Esophagus muscularis mucosa (tissue), 4 donors: Measurements from ENCODE around the gene CYP46A1. TPM values are rescaled to one million over a fixed set of nuclear protein-coding genes. Genes with fewer than 3 reads are reported as not detected.

Source experiments
- DNase-seq: peaks from one replicate; pipeline ENCODE4 v3.0.0-alpha.2; 2017; ENCODE audit errors: extremely low spot score
- H3K27ac ChIP-seq, 4 donors: fragments of 200-600 bp; sonication (generic); replicated peaks in 1 of 4; 1 replicate in 3 of 4; 2 replicates in 1 of 4; pipeline ENCODE4 v1.5.1; 2016 to 2019; ENCODE audit warnings: mild to moderate bottlenecking in 1 of 4
- H3K27me3 ChIP-seq, 4 donors: fragments of 200-600 bp; sonication (generic); one replicate each; pipeline versions ENCODE4 v1.5.1 to v1.6.0; 2016 to 2019
- H3K36me3 ChIP-seq, 4 donors: fragments of 200-600 bp; sonication (generic); one replicate each; pipeline ENCODE4 v1.5.1; 2016 to 2019
- H3K4me1 ChIP-seq, 4 donors: fragments of 200-600 bp; sonication (generic); one replicate each; pipeline ENCODE4 v1.5.1; 2016 to 2019
- H3K4me3 ChIP-seq, 4 donors: fragments of 200-600 bp; sonication (generic); 1 replicate in 2 of 4; 2 replicates in 2 of 4; pipeline ENCODE4 v1.5.1; 2016 to 2019; ENCODE audit warnings: mild to moderate bottlenecking in 4 of 4, moderate library complexity in 1 of 4
- H3K9me3 ChIP-seq, 4 donors: fragments of 200-600 bp; sonication (generic); 1 replicate in 3 of 4; 2 replicates in 1 of 4; pipeline ENCODE4 v1.5.1; 2016 to 2019
- EP300 ChIP-seq: sonication (generic); formaldehyde crosslinking; IDR thresholded peaks from one replicate; pipeline ENCODE4 v1.6.1; 2017; ENCODE audit warnings: antibody characterized with exemption
- POLR2A ChIP-seq: fragments of 450-650 bp; IDR thresholded peaks from one replicate; pipeline ENCODE4 v1.6.1; 2017; ENCODE audit warnings: antibody characterized with exemption, moderate library complexity, mild to moderate bottlenecking, low read depth
- POLR2AphosphoS5 ChIP-seq, 2 donors: sonication (generic); formaldehyde crosslinking; IDR thresholded peaks; one replicate each; pipeline ENCODE4 v1.6.1; 2017; ENCODE audit warnings: antibody characterized with exemption in 2 of 2
- WGBS: methylation state at CpG from one replicate; pipeline ENCODE4 v1.1.5; 2018; 5-methylcytosine and 5-hydroxymethylcytosine counted together
- intact Hi-C: fragments of 100-400 bp; cut with DNase I; formaldehyde crosslinking; loops from one replicate; pipeline ENCODE4 v1.15.1; 2023
- total RNA-seq, 4 donors: library from RNA; depleted of rRNA; stranded (reverse); fragments of >200 nt; gene quantifications; one replicate each; pipeline versions ENCODE4 v1.1.0 to v1.2.1, GENCODE V29; 2016
- TF ChIP-seq, protein P1 (sequence below), 3 experiments: fragments of 200-600 bp in 2 of 3; fragments of 450-650 bp in 1 of 3; sonication (generic) in 2 of 3; IDR thresholded peaks; one replicate each; pipeline ENCODE4 v1.5.1; 2017 to 2019; ENCODE audit warnings: antibody characterized with exemption in 3 of 3, mild to moderate bottlenecking in 2 of 3, moderate library complexity in 1 of 3

The CYP46A1 gene
- total RNA-seq, 4 donors from 2014 or later, result 1.2 to 2.5 (median 1.9) TPM

DNA sequence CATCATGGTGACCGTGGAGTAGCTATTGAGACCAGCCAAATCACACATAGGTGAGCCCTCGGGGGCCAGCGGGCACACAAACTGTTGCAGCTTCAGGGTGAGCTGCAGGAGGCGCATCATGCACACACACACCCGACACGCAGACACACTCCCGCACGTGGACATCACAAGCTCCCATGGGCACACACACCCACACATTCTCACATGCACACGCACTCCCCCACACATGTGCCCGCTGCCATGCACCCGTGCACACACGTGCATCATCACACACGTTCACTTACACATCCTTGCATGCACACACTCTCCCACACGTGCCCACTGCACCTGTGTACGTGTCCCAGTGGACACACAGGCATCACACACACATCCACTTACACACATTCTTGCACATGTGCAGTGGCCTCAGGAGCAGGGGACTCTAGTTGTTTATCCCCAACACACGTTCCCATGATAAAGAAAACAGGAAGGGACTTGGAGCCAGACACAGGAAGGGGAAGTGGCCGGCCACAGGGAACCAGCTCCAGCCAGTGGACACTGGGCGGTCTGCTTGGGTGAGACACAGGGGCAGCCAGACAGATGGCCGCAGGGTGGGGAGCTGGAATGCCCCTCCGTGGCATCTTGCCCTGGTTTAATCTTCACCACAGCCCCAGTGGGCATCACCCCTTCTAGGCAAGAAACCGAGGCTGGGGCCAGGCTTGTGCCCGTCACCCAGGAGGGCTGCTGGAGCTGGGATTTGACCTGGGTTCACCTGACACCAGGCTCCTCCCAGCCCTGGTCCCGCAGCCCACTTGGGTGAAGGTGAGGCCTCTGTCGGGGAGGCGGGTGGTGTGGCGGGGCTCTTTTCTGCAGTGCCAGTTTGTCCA is 49.7 kb downstream of the CYP46A1 start:
- Histone ChIP-seq H3K27me3 (no peaks in the 10 kb centered on the region), H3K4me1 (peaks cover 69 to 91% (median 86%) of the 10 kb centered on the region in 4 donors), H3K9me3 (no peaks in the 10 kb centered on the region), H3K36me3 (no peaks in the 10 kb centered on the region), H3K27ac (peak overlapping the region in 1 of 4 donors; percentile 10), H3K4me3 (no peak overlapping the region)
- TF ChIP-seq POLR2AphosphoS5 (IDR thresholded peaks at IDR 0.05) (no peak), EP300 (no peak), POLR2A (no peak)
- TF ChIP-seq, protein P1, sequence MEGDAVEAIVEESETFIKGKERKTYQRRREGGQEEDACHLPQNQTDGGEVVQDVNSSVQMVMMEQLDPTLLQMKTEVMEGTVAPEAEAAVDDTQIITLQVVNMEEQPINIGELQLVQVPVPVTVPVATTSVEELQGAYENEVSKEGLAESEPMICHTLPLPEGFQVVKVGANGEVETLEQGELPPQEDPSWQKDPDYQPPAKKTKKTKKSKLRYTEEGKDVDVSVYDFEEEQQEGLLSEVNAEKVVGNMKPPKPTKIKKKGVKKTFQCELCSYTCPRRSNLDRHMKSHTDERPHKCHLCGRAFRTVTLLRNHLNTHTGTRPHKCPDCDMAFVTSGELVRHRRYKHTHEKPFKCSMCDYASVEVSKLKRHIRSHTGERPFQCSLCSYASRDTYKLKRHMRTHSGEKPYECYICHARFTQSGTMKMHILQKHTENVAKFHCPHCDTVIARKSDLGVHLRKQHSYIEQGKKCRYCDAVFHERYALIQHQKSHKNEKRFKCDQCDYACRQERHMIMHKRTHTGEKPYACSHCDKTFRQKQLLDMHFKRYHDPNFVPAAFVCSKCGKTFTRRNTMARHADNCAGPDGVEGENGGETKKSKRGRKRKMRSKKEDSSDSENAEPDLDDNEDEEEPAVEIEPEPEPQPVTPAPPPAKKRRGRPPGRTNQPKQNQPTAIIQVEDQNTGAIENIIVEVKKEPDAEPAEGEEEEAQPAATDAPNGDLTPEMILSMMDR (IDR thresholded peaks at IDR 0.05), result no peak
- intact Hi-C loops, result no loop called here
- DNase-seq, result no peak
- 79% methylated on average over 18 of the region's 26 CpGs for WGBS

DNA sequence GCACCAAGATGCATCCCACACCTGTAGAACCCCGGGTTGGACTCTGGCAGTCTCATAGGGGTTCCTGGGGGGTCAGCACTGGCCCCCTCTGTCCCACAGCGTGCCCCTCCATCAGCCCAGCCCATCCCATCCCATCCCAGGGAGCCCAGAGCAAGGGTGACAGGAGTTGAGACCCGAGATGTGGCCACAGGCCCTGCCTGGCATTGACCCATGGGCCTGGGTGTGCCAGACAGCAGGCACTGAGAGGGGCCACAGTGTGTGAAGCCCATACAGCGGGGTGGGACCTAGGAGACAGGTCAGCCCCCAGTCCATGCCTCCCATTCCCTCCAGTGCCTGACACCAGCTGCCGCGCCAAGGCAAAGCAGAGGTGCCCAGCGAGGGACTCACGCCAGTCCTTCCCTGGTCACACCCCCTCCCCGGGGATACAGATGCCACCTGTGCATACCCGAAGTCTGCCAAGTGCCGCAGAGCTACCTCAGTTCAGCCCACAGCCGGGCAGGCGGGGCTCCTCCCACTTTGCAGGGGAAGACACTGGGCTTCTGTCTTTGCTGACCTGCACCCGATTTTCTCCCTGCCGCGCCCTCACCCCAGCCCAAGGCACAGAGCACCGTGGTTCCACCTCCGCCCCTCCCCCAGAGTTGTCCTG is 50.4 kb downstream of the CYP46A1 start:
- Histone ChIP-seq H3K4me1 (peaks cover 72 to 98% (median 93%) of the 10 kb centered on the region in 4 donors), H3K27me3 (no peaks in the 10 kb centered on the region), H3K4me3 (no peak overlapping the region), H3K27ac (peak overlapping the region in 1 of 4 donors; percentile 10), H3K9me3 (no peaks in the 10 kb centered on the region), H3K36me3 (no peaks in the 10 kb centered on the region)
- 85% methylated on average over 12 of the region's 18 CpGs for WGBS
- DNase-seq, result no peak
- intact Hi-C loops, result no loop called here
- TF ChIP-seq POLR2AphosphoS5 (IDR thresholded peaks at IDR 0.05) (no peak), POLR2A (no peak), EP300 (no peak)
- TF ChIP-seq, protein P1 (IDR thresholded peaks at IDR 0.05), result no peak

DNA sequence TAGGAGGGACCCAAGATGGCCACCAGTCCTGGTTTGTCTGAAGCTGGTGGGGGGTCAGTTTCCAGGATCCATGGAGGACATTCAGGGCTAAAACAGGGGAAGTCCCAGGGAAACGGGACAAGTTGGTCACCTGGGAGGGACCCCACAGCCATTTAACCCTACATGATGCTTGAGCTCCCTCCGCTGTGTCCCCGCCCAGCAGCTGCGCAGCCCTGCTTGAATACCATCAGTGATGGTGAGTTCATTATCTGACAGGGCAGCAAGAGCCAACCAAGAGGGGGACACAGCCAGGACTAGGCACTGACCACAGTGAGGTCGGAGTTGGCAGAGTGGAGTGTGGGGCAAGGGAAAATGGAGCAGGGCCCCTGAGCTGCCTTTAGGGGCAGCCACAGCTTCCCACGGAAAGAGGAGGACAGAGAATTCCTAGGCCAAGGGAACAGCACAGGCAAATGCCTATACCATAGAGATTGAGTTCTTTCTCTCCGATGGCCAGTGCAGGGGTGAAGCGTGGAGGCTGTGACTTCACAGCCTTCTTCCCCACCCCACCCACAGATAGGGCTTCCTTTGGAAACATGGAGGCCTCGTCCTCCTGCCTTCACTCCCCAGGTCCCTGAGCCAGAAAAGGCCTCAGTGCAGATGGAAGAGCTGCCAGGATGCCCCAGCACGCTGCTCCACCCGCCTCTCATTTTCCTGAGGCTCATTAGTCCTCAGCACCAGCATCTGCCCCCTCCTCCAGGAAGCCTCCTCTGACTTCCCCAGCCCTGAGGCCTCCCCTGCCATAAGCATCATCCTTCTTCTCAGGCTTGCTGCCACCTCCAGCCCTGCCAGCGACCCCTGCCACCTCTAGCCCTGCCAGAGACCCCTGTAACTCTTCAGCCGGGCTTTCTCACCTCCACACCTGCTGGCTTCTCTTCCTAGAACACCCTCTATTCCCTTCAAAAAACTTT is 51.4 kb downstream of the CYP46A1 start:
- H3K4me3 ChIP-seq, result no peak overlapping the region
- H3K27me3 ChIP-seq, result no peaks in the 10 kb centered on the region
- DNase-seq, result no peak
- no peaks in the 10 kb centered on the region for H3K36me3 ChIP-seq
- intact Hi-C loops, result no loop called here
- H3K27ac ChIP-seq, result peak overlapping the region in 1 of 4 donors; percentile 48
- WGBS, result 90% methylated on average over 12 of the region's 13 CpGs
- H3K4me1 ChIP-seq, result peaks cover 74 to 98% (median 93%) of the 10 kb centered on the region in 4 donors
- TF ChIP-seq EP300, result no peak
- no peak for TF ChIP-seq POLR2AphosphoS5 (IDR thresholded peaks at IDR 0.05)
- TF ChIP-seq, protein P1 (IDR thresholded peaks at IDR 0.05), result no peak
- TF ChIP-seq POLR2A, result no peak
- no peaks in the 10 kb centered on the region for H3K9me3 ChIP-seq

DNA sequence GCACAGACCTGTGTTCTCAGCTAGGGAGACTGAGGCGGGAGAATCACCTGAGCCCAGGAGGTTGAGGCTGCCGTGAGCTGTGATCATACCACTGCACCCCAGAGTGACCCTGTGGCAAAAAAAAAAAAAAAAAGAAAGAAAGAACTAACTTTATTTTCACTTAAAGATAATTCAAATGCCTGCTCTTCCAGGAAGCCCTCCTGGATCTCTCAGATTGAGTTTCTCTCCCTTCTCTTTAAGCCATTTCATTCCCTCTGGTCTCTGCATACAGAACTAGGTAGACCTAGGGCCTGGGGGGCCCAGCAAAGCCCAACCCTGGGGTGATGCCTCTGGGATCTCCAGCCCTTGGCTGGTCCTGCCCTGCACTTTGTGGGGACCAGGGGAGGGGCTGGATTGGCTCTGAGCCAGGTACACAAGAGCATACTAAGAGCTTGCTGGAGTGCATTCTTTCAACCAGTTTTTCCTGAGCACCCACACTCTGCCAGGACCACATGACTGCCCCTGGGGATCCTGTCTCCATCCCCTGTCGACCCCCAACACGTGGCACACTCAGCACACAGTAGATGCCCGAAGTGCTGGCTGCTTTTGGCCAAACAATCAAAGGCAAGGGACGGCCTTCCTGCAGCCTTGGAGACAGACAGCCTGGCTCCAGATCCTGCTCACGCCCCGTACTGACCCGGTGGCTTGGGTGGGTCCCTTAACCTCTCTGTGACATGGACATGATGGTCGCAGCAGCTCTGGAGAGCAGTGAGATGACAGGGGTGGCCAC is 52.7 kb downstream of the CYP46A1 start:
- peak overlapping the region; percentile 79 to 87 (median 82) for H3K27ac ChIP-seq
- H3K9me3 ChIP-seq, result no peaks in the 10 kb centered on the region
- 32% methylated on average over 7 of the region's 10 CpGs for WGBS
- no peak for DNase-seq
- H3K36me3 ChIP-seq, result no peaks in the 10 kb centered on the region
- peaks cover 74 to 98% (median 93%) of the 10 kb centered on the region in 4 donors for H3K4me1 ChIP-seq
- TF ChIP-seq EP300, result no peak
- TF ChIP-seq POLR2AphosphoS5 (IDR thresholded peaks at IDR 0.05), result no peak
- TF ChIP-seq POLR2A, result no peak
- TF ChIP-seq, protein P1 (IDR thresholded peaks at IDR 0.05), result no peak
- peak overlapping the region; percentile 62 to 69 (median 66) for H3K4me3 ChIP-seq
- no peaks in the 10 kb centered on the region for H3K27me3 ChIP-seq
- intact Hi-C loops, result no loop called here
